ENCODE measurements around the gene CERK. TPM values are rescaled to one million over a fixed set of nuclear protein-coding genes. Genes with fewer than 3 reads are reported as not detected.

CERK gene
- total RNA-seq, 4 donors from 2014 or later: 17.8 to 69.1 (median 36.1) TPM

DNA sequence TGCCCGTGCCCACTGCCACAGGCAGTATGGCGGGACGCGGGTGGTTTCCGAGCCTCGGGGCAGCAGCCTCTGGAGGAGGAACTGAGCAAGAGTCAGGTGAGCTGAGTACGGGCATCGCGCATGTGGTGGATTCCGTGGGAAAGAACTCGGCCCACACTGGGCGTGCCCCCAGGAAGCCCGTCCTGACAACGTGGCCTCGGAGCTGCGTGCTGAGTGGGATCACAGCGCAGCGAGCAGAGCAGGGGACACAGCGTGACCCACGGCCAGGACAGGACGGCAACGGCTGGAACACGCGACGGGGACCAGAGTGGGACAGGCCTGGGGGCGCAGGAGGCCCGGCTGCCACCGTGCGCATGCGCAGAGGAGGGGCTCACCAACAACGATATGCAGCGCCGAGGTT, 36.8 kb downstream of the CERK start:
- TF ChIP-seq, protein P1, sequence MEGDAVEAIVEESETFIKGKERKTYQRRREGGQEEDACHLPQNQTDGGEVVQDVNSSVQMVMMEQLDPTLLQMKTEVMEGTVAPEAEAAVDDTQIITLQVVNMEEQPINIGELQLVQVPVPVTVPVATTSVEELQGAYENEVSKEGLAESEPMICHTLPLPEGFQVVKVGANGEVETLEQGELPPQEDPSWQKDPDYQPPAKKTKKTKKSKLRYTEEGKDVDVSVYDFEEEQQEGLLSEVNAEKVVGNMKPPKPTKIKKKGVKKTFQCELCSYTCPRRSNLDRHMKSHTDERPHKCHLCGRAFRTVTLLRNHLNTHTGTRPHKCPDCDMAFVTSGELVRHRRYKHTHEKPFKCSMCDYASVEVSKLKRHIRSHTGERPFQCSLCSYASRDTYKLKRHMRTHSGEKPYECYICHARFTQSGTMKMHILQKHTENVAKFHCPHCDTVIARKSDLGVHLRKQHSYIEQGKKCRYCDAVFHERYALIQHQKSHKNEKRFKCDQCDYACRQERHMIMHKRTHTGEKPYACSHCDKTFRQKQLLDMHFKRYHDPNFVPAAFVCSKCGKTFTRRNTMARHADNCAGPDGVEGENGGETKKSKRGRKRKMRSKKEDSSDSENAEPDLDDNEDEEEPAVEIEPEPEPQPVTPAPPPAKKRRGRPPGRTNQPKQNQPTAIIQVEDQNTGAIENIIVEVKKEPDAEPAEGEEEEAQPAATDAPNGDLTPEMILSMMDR (IDR thresholded peaks at IDR 0.05; ENCODE audit: low read depth): no peak

- TF ChIP-seq, protein P1 (IDR thresholded peaks at IDR 0.05; ENCODE audit: low read depth): no peak
Measured at GRCh38 chr22:46699091-46699490, 39.0 kb downstream of the CERK start.

DNA sequence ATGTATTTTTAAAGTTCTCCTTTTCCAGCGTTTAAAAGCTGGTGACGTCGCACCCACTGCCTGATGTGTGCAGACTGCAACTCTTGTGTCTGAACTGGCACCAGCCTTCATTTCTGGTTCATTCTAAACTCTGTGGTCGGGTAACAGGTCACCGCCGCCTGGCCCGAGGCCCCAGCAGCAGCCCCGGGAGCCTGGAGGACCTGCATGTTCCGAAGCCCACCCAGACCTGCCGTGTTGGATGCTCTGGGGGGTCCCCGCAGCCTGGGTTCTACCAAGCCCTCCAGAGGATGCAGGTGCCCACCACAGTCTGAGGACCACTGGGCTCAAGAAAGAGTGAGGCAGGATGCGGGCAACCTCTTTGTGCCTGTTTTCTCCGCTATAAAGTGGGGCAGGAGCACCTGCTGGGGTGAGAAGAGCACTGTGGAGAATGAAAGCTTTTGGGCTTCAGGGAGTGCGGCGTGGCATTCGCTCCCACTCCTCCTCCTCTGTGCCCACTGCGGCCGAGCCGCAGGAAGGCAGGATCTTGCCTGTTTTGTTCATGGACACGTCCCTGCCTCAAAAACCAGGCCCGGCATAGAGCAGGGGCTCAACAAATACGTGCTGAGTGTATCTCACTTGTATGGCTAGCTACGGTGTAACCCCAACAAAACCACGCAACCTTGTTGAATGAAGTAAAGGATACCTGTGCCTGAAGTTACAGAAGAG, 40.1 kb downstream of the CERK start:
- TF ChIP-seq, protein P1 (IDR thresholded peaks at IDR 0.05; ENCODE audit: low read depth): no peak

- TF ChIP-seq, protein P1 (IDR thresholded peaks at IDR 0.05; ENCODE audit: low read depth): no peak
Measured at GRCh38 chr22:46696614-46697013, 41.4 kb downstream of the CERK start.

DNA sequence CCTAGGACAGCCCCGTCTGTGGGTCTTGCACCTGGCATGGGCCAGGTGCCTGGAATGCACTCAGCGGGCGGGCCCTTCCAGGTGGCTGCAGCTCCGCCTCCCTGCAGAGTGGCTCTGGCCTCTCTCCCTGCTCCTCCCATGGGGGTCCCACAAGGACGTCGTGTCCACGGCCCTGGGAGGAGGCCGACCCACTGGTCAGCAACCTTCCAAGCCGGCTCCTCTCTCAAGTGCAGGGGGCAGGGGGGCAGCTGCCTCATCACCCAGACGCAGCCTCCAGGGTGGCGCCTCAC, 41.9 kb downstream of the CERK start:
- TF ChIP-seq, protein P1 (IDR thresholded peaks at IDR 0.05; ENCODE audit: low read depth): no peak

DNA sequence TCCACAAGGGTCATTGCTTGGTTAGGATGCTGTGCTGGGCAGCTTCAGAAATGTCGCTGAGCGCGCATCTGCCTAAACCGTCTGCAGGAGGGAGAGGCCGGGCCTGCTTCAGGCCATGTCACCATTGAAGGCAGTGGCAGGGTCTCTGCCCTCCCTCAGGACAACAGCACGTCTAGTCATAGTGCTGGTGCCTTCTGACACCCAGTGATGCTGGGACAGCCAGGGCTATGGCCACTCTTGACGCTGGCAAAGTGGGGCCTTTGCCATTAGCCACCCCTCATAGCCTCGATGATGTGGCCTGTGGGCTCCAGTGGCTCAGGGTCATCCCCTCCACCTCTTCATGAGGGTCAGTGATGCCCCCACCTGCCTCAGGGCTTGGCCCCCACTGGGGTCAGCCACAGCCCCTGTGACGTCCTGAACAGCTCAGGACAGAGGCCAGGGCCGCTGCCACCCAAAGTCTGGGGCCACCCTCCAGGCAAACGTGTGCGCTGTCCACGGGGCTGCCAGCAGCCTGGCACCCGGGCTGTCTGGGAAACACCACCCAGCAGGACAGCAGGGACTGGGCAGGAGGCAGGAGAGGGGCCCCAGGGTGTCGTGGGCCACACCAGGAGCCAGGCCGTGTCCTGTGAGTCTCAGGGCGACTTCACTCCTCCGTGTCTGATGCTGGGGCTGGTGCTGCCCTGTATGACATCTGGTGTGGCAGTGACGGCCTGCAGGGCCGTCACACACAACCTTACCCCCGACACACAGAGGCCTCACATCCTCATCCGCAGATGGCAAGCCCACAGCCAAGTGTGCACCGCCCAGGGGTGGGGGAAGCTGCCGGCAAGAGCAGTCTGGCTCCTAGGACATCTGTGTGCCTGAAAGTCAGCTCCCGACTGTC, 42.5 kb downstream of the CERK start:
- TF ChIP-seq, protein P1 (IDR thresholded peaks at IDR 0.05; ENCODE audit: low read depth): no peak

DNA sequence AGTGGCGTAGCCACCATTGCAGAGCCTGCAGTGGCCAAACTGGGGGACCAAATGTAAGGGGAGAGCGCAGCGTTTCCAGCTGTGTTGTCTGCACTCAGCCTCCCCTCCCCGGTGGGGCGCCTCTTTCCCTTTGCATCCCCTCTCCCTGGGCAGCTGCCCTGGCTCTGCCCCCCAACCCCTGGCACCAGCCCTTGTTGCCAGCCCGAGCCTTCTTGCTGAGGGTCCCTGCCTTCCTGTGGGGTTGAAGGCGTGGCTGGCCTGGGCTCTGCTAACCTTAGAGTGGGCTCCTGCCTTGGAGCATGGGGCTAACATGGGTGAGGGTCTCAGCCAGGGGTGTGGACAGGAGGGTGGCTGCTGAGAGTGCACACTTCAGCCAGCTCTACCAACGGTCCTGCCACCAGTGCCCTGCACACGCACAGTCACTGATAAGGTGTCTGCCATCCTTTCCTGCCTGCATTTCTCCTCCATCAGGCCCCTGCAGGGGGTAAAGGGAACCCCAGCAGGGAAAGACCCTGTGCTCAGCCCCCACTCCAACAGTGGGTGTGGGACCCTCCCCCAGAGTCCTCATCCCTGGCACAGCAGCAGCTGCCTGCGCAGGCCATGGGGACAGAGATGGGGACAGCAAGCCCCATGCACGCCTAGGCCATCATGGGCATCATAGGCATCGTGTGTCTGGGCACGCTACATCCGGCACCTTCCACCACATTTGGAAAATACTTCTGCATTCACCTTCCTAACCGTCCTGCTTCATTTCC, 43.5 kb downstream of the CERK start:
- TF ChIP-seq, protein P1 (IDR thresholded peaks at IDR 0.05; ENCODE audit: low read depth): no peak
